WERI-Rb-1 (cell line): Measurements from ENCODE around the gene LRRC53.

Experiments used
- DNase-seq: peaks from one replicate; pipeline ENCODE4 v3.0.0-alpha.2; 2020
- H3K27ac ChIP-seq: fragments of 250-450 bp; sonication (Bioruptor Pico); 2 replicates; pipeline ENCODE4 v1.5.1; 2020; ENCODE audit warnings: mild to moderate bottlenecking, moderate library complexity
- H3K27me3 ChIP-seq: fragments of 250-450 bp; sonication (Bioruptor Pico); 2 replicates; pipeline ENCODE4 v1.5.1; 2021; ENCODE audit warnings: mild to moderate bottlenecking, low read depth, moderate library complexity; ENCODE audit not compliant: insufficient read depth, severe bottlenecking
- H3K36me3 ChIP-seq: fragments of 250-450 bp; sonication (Bioruptor Pico); 2 replicates; pipeline ENCODE4 v1.5.1; 2020; ENCODE audit warnings: mild to moderate bottlenecking, moderate library complexity
- H3K4me3 ChIP-seq: 2 replicates; pipeline ENCODE4 v1.5.1; 2011; ENCODE audit warnings: low read depth, mild to moderate bottlenecking, control low read depth, low read length
- H3K9me3 ChIP-seq: fragments of 250-450 bp; sonication (Bioruptor Pico); 2 replicates; pipeline ENCODE4 v1.5.1; 2021; ENCODE audit warnings: mild to moderate bottlenecking, moderate library complexity; ENCODE audit not compliant: severe bottlenecking
- CTCF ChIP-seq: IDR thresholded peaks from 2 replicates; pipeline ENCODE4 v1.5.1; 2011; ENCODE audit warnings: low read depth, mild to moderate bottlenecking, control low read depth, inconsistent platforms, low read length

The LRRC53 gene

GRCh38 chr1:74534241-74534640, 21.8 kb upstream of the LRRC53 start:
- TF ChIP-seq CTCF: no peak
- no peaks in the 10 kb centered on the region for H3K27me3 ChIP-seq
- no peaks in the 10 kb centered on the region for H3K9me3 ChIP-seq
- DNase-seq: no peak
- H3K36me3 ChIP-seq: no peaks in the 10 kb centered on the region
- no peak overlapping the region for H3K4me3 ChIP-seq
- H3K27ac ChIP-seq: no peak overlapping the region

GRCh38 chr1:74531796-74532195, 19.4 kb upstream of the LRRC53 start:
- DNase-seq: no peak
- Histone ChIP-seq H3K9me3 (no peaks in the 10 kb centered on the region), H3K27ac (no peak overlapping the region), H3K4me3 (no peak overlapping the region), H3K27me3 (no peaks in the 10 kb centered on the region), H3K36me3 (no peaks in the 10 kb centered on the region)
- TF ChIP-seq CTCF: no peak

GRCh38 chr1:74530892-74531291, 18.5 kb upstream of the LRRC53 start:
- H3K27me3 ChIP-seq: no peaks in the 10 kb centered on the region
- no peaks in the 10 kb centered on the region for H3K36me3 ChIP-seq
- H3K9me3 ChIP-seq: no peaks in the 10 kb centered on the region
- no peak for TF ChIP-seq CTCF
- no peak overlapping the region for H3K27ac ChIP-seq
- no peak for DNase-seq
- no peak overlapping the region for H3K4me3 ChIP-seq

- no peaks in the 10 kb centered on the region for H3K36me3 ChIP-seq
- H3K27ac ChIP-seq: no peak overlapping the region
- H3K4me3 ChIP-seq: no peak overlapping the region
- TF ChIP-seq CTCF: no peak
- DNase-seq: no peak
- no peaks in the 10 kb centered on the region for H3K9me3 ChIP-seq
- H3K27me3 ChIP-seq: no peaks in the 10 kb centered on the region
Observed at GRCh38 chr1:74528123-74528522, 15.7 kb upstream of the LRRC53 start.

- no peak for DNase-seq
- Histone ChIP-seq H3K36me3 (no peaks in the 10 kb centered on the region), H3K27me3 (no peaks in the 10 kb centered on the region), H3K4me3 (no peak overlapping the region), H3K27ac (no peak overlapping the region), H3K9me3 (no peaks in the 10 kb centered on the region)
- TF ChIP-seq CTCF: no peak
Observed at GRCh38 chr1:74526708-74527107, 14.3 kb upstream of the LRRC53 start.

GRCh38 chr1:74523873-74524480, 11.6 kb upstream of the LRRC53 start:
- TF ChIP-seq CTCF: no peak
- DNase-seq: no peak
- no peaks in the 10 kb centered on the region for H3K27me3 ChIP-seq

More at GRCh38 chr1:74523873-74524480, 11.6 kb upstream of the LRRC53 start:
- no peak overlapping the region for H3K4me3 ChIP-seq
- H3K36me3 ChIP-seq: no peaks in the 10 kb centered on the region
- no peak overlapping the region for H3K27ac ChIP-seq
- no peaks in the 10 kb centered on the region for H3K9me3 ChIP-seq
